8988T (cell line): ENCODE measurements around the gene ARID3A.

ENCODE experiments used
- DNase-seq: peaks from one replicate; pipeline ENCODE4 v3.0.0; 2011

The ARID3A gene

GRCh38 chr19:990746-991145 is 64.9 kb downstream of the ARID3A start:
- no peak for DNase-seq

GRCh38 chr19:991174-991931 is 65.5 kb downstream of the ARID3A start:
- no peak for DNase-seq

GRCh38 chr19:991932-992669 is 66.3 kb downstream of the ARID3A start:
- DNase-seq = no peak

GRCh38 chr19:992670-993055 is 66.8 kb downstream of the ARID3A start:
- DNase-seq = no peak

GRCh38 chr19:993361-993830 is 67.6 kb downstream of the ARID3A start:
- DNase-seq = no peak

- DNase-seq = no peak
Measured at GRCh38 chr19:993831-994393, 68.1 kb downstream of the ARID3A start.

GRCh38 chr19:994516-994915 is 68.7 kb downstream of the ARID3A start:
- no peak for DNase-seq

GRCh38 chr19:995051-995827 is 69.4 kb downstream of the ARID3A start:
- no peak for DNase-seq

GRCh38 chr19:996051-996838 is 70.4 kb downstream of the ARID3A start:
- DNase-seq = no peak

- no peak for DNase-seq
Measured at GRCh38 chr19:998064-998463, 72.2 kb downstream of the ARID3A start.

- DNase-seq = no peak
Measured at GRCh38 chr19:999379-999719, 73.5 kb downstream of the ARID3A start.

GRCh38 chr19:1000095-1000494 is 74.3 kb downstream of the ARID3A start, which contains the start of gene GRIN3B:
GRIN3B (plus strand) TSS chr19:1000419; CDS start chr19:1000438, 19 bp downstream.
- peak; percentile 100 for DNase-seq

- peak; percentile 93 for DNase-seq
Measured at GRCh38 chr19:1000591-1001537, 75.0 kb downstream of the ARID3A start.

- DNase-seq = peak; percentile 96
Measured at GRCh38 chr19:1001538-1002166, 75.8 kb downstream of the ARID3A start.

- DNase-seq = no peak
Measured at GRCh38 chr19:1002600-1002999, 76.8 kb downstream of the ARID3A start.

- no peak for DNase-seq
Measured at GRCh38 chr19:1003283-1003682, 77.4 kb downstream of the ARID3A start.

GRCh38 chr19:1004204-1004802 is 78.5 kb downstream of the ARID3A start:
- DNase-seq = no peak

- DNase-seq = no peak
Measured at GRCh38 chr19:1004803-1005664, 79.2 kb downstream of the ARID3A start.
